Measurements from ENCODE around the gene CD2BP2. TPM values are rescaled to one million over a fixed set of nuclear protein-coding genes. Genes with fewer than 3 reads are reported as not detected.
A peak's percentile ranks its signal among the peaks of the same experiment; 100 is the strongest.

Gene CD2BP2
- total RNA-seq, 1 donor = 18.6 TPM

- DNase-seq (ENCODE audit: low read depth in 2 of 3, low spot score in 2 of 3) = no peak
These were observed 24.2 kb upstream of the CD2BP2 start for GRCh38 chr16:30379158-30379783.

GRCh38 chr16:30378236-30379157, 23.4 kb upstream of the CD2BP2 start:
- DNase-seq (ENCODE audit: low read depth in 2 of 3, low spot score in 2 of 3) = peak; percentile 96 to 99 (median 99)

GRCh38 chr16:30377812-30378235, 22.7 kb upstream of the CD2BP2 start:
- DNase-seq (ENCODE audit: low read depth in 2 of 3, low spot score in 2 of 3) = peak; percentile 83 to 94 (median 93)

- peak in 2 of 3 donors; percentile 67 to 78 for DNase-seq (ENCODE audit: low read depth in 2 of 3, low spot score in 2 of 3)
These were observed 22.1 kb upstream of the CD2BP2 start for GRCh38 chr16:30377050-30377811.

- DNase-seq (ENCODE audit: low read depth in 2 of 3, low spot score in 2 of 3) = no peak
These were observed 21.4 kb upstream of the CD2BP2 start for GRCh38 chr16:30376461-30376902.

GRCh38 chr16:30375864-30376263, 20.8 kb upstream of the CD2BP2 start:
- no peak for DNase-seq (ENCODE audit: low read depth in 2 of 3, low spot score in 2 of 3)

GRCh38 chr16:30374538-30374937, 19.4 kb upstream of the CD2BP2 start, which contains the start of gene MYL11:
MYL11 (plus strand) TSS chr16:30374802; CDS start chr16:30374858, 56 bp downstream.
- DNase-seq (ENCODE audit: low read depth in 2 of 3, low spot score in 2 of 3) = no peak

- no peak for DNase-seq (ENCODE audit: low read depth in 2 of 3, low spot score in 2 of 3)
These were observed 17.6 kb upstream of the CD2BP2 start for GRCh38 chr16:30372725-30373124.

GRCh38 chr16:30372038-30372712, 17.1 kb upstream of the CD2BP2 start:
- no peak for DNase-seq (ENCODE audit: low read depth in 2 of 3, low spot score in 2 of 3)

GRCh38 chr16:30371248-30371816, 16.2 kb upstream of the CD2BP2 start:
- no peak for DNase-seq (ENCODE audit: low read depth in 2 of 3, low spot score in 2 of 3)

- DNase-seq (ENCODE audit: low read depth in 2 of 3, low spot score in 2 of 3) = peak; percentile 94 to 100 (median 100)
These were observed 15.5 kb upstream of the CD2BP2 start, which contains the start of gene TBC1D10B for GRCh38 chr16:30370456-30371247. TBC1D10B (minus strand) TSS chr16:30370494; CDS start chr16:30370183, 311 bp downstream.

GRCh38 chr16:30369938-30370455, 14.9 kb upstream of the CD2BP2 start:
- no peak for DNase-seq (ENCODE audit: low read depth in 2 of 3, low spot score in 2 of 3)

- no peak for DNase-seq (ENCODE audit: low read depth in 2 of 3, low spot score in 2 of 3)
These were observed 14.2 kb upstream of the CD2BP2 start for GRCh38 chr16:30369091-30369937.

- DNase-seq (ENCODE audit: low read depth in 2 of 3, low spot score in 2 of 3) = no peak
These were observed 13.6 kb upstream of the CD2BP2 start for GRCh38 chr16:30368792-30369090.

- DNase-seq (ENCODE audit: low read depth in 2 of 3, low spot score in 2 of 3) = no peak
These were observed 13.1 kb upstream of the CD2BP2 start for GRCh38 chr16:30368122-30368791.

GRCh38 chr16:30367349-30368009, 12.4 kb upstream of the CD2BP2 start:
- no peak for DNase-seq (ENCODE audit: low read depth in 2 of 3, low spot score in 2 of 3)

- DNase-seq (ENCODE audit: low read depth in 2 of 3, low spot score in 2 of 3) = no peak
These were observed 11.4 kb upstream of the CD2BP2 start for GRCh38 chr16:30366511-30366910.
